Naive thymus-derived CD4-positive, alpha-beta T cell (primary cell): ENCODE results near the gene FEN1. TPM values are rescaled to one million over a fixed set of nuclear protein-coding genes. Genes with fewer than 3 reads are reported as not detected.
A peak's percentile ranks its signal among the peaks of the same experiment; 100 is the strongest.

ENCODE experiments used
- ATAC-seq: fragments of 150-1000 bp; cut with Tn5 transposase; 2 replicates; pipeline ENCODE4 v1.10.0; 2021; ENCODE audit warnings: mild to moderate bottlenecking, moderate library complexity
- CTCF ChIA-PET: fragments of 350-600 bp; sonication (Branson Sonifier 250); formaldehyde crosslinking; loops from one replicate; lab custom pipeline; 2021; ENCODE audit warnings: antibody characterized with exemption; lab: Charles Lee
- POLR2A ChIA-PET: fragments of 350-600 bp; sonication (Branson Sonifier 250); formaldehyde crosslinking; loops from one replicate; lab custom pipeline; 2021; ENCODE audit warnings: antibody characterized with exemption, inconsistent platforms; lab: Charles Lee
- DNase-seq, 9 donors: peaks; one replicate each; pipeline versions ENCODE4 v3.0.0 to v3.0.0-alpha.2; 2020 to 2022; ENCODE audit warnings: mixed read lengths in 1 of 9
- H3K27ac ChIP-seq: one replicate; pipeline ENCODE4 v1.7.0; 2013; ENCODE audit warnings: mild to moderate bottlenecking, low read depth, low read length, moderate library complexity
- H3K27me3 ChIP-seq, 2 donors: one replicate each; pipeline ENCODE4 v1.7.0; 2013; ENCODE audit warnings: low read length in 2 of 2, mild to moderate bottlenecking in 2 of 2, moderate library complexity in 2 of 2; ENCODE audit not compliant: control insufficient read depth in 2 of 2, insufficient read depth in 2 of 2
- H3K36me3 ChIP-seq, 3 experiments: 1 replicate in 2 of 3; 2 replicates in 1 of 3; pipeline ENCODE4 v1.7.0; 2013; ENCODE audit warnings: low read length in 3 of 3, mild to moderate bottlenecking in 3 of 3, moderate library complexity in 1 of 3; ENCODE audit not compliant: insufficient read depth in 3 of 3, control insufficient read depth in 2 of 3
- H3K4me1 ChIP-seq, 2 donors: one replicate each; pipeline ENCODE4 v1.7.0; 2013; ENCODE audit warnings: low read length in 2 of 2, mild to moderate bottlenecking in 2 of 2, moderate library complexity in 1 of 2; ENCODE audit not compliant: control insufficient read depth in 2 of 2, insufficient read depth in 2 of 2
- H3K4me3 ChIP-seq: 2 replicates; pipeline ENCODE4 v1.7.0; 2013; ENCODE audit warnings: mild to moderate bottlenecking, low read length
- H3K9me3 ChIP-seq, 3 experiments: 1 replicate in 2 of 3; 2 replicates in 1 of 3; pipeline ENCODE4 v1.7.0; 2013; ENCODE audit warnings: low read length in 3 of 3; ENCODE audit not compliant: control insufficient read depth in 2 of 3
- H3K27ac Mint-ChIP-seq, 9 donors: one replicate each; pipeline ENCODE4 v1.8.0; 2020 to 2022; ENCODE audit warnings: mixed read lengths in 9 of 9, mild to moderate bottlenecking in 8 of 9, moderate library complexity in 5 of 9, inconsistent platforms in 2 of 9
- H3K27me3 Mint-ChIP-seq, 5 donors: one replicate each; pipeline ENCODE4 v1.8.0; 2021 to 2022; ENCODE audit warnings: mixed read lengths in 5 of 5, mild to moderate bottlenecking in 1 of 5
- H3K36me3 Mint-ChIP-seq, 5 donors: one replicate each; pipeline ENCODE4 v1.8.0; 2020 to 2022; ENCODE audit warnings: mixed read lengths in 5 of 5, mild to moderate bottlenecking in 3 of 5, inconsistent platforms in 1 of 5
- H3K4me1 Mint-ChIP-seq, 7 donors: one replicate each; pipeline ENCODE4 v1.8.0; 2020 to 2022; ENCODE audit warnings: mixed read lengths in 7 of 7, mild to moderate bottlenecking in 3 of 7, inconsistent platforms in 1 of 7
- H3K4me3 Mint-ChIP-seq, 10 donors: one replicate each; pipeline ENCODE4 v1.8.0; 2020 to 2022; ENCODE audit warnings: mild to moderate bottlenecking in 10 of 10, mixed read lengths in 10 of 10, moderate library complexity in 6 of 10, inconsistent platforms in 2 of 10
- H3K9me3 Mint-ChIP-seq, 11 donors: one replicate each; pipeline ENCODE4 v1.8.0; 2020 to 2022; ENCODE audit warnings: mixed read lengths in 11 of 11, mild to moderate bottlenecking in 4 of 11, inconsistent platforms in 1 of 11, moderate library complexity in 1 of 11
- intact Hi-C, 2 donors: fragments of 100-400 bp; cut with micrococcal nuclease; formaldehyde crosslinking; loops; one replicate each; pipeline ENCODE4 v1.15.1; 2023
- polyA plus RNA-seq, 2 donors: library from polyadenylated mRNA; unstranded; fragments of 300-500 nt; fragmentation: Illumina TruSeq; gene quantifications; one replicate each; pipeline ENCODE4 v1.2.3, GENCODE V29; 2021
- total RNA-seq, 6 experiments: library from RNA in 5 of 6; stranded (reverse) in 5 of 6; gene quantifications; 1 replicate in 5 of 6; 2 replicates in 1 of 6; pipeline ENCODE4 v1.2.3 and lab custom pipeline; 2021 to 2026

The FEN1 gene
- total and polyA plus RNA-seq, 7 experiments from 2014 or later: 7.6 to 101 (median 10.3) TPM

DNA sequence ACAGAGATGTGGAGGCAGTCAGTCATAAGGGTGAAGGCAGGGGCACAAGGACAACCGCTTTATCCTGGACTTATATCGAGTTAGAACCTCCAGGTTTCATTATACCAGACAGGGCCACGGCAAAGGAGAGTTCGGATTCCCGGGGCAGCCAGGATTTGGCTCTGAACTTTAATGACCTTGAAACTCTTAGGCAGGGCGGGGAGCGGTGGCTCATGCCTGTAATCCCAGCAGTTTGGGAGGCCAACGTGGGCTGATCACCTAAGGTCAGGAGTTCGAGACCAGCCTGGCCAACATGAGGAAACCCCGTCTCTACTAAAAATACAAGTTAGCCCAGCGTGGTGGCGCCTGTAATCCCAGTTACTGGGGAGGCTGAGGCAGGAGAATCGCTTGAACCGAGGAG is 41.3 kb upstream of the FEN1 start:
- Histone ChIP-seq H3K4me3 (no peak overlapping the region), H3K4me1 (no peaks in the 10 kb centered on the region), H3K27me3 (peaks cover 0 to 6% of the 10 kb centered on the region in 2 donors), H3K27ac (no peak overlapping the region), H3K9me3 (no peaks in the 10 kb centered on the region), H3K36me3 (no peaks in the 10 kb centered on the region)
- Mint-ChIP-seq H3K4me1 (peaks cover 6 to 18% (median 10%) of the 10 kb centered on the region in 7 donors), H3K9me3 (peaks cover 0 to 1% (median 0%) of the 10 kb centered on the region in 11 donors), H3K4me3 (peak overlapping the region in 9 of 10 donors; percentile 7 to 80 (median 68)), H3K27me3 (peaks cover 18 to 35% (median 27%) of the 10 kb centered on the region in 5 donors), H3K27ac (no peak overlapping the region), H3K36me3 (peaks cover 0 to 3% (median 0%) of the 10 kb centered on the region in 5 donors)
- ChIA-PET POLR2A (interaction anchor here (0.5 kb wide), 1 partner anchor 121 kb away, joined by 3 read pairs; no protein-coding TSS in a partner anchor), CTCF (interaction anchor here (0.7 kb wide), 1 partner anchor 27 kb away, joined by 3 read pairs; no protein-coding TSS in a partner anchor)
- ATAC-seq: no peak
- intact Hi-C loops: no loop called here
- DNase-seq: no peak

GRCh38 chr11:61752117-61752924 is 40.4 kb upstream of the FEN1 start, which contains the start of gene MYRF:
Gene MYRF, plus strand, starts transcription at chr11:61752636. Its CDS starts 109 bp downstream, at chr11:61752745.
- intact Hi-C loops: loop anchor here (2.0 kb wide), 2 partner anchors 24 to 356 kb away; no protein-coding TSS in a partner anchor
- Histone ChIP-seq H3K27me3 (peaks cover 0 to 6% of the 10 kb centered on the region in 2 donors), H3K9me3 (no peaks in the 10 kb centered on the region), H3K4me3 (no peak within 1 kb of the TSS), H3K36me3 (no peaks in the 10 kb centered on the region), H3K27ac (no peak within 1 kb of the TSS), H3K4me1 (no peaks in the 10 kb centered on the region)
- ChIA-PET POLR2A (no interaction called here), CTCF (no interaction called here)
- Mint-ChIP-seq H3K27me3 (peaks cover 18 to 35% (median 27%) of the 10 kb centered on the region in 5 donors), H3K4me3 (peak within 1 kb of the TSS; percentile 68 to 89 (median 76)), H3K4me1 (peaks cover 6 to 18% (median 11%) of the 10 kb centered on the region in 7 donors), H3K27ac (peak within 1 kb of the TSS in 1 of 9 donors; percentile 38), H3K9me3 (peaks cover 0 to 1% (median 0%) of the 10 kb centered on the region in 11 donors), H3K36me3 (peaks cover 0 to 3% (median 0%) of the 10 kb centered on the region in 5 donors)
- peak; percentile 91 for ATAC-seq
- DNase-seq: peak in 8 of 9 donors; percentile 28 to 79 (median 44)

GRCh38 chr11:61752925-61753521 is 39.7 kb upstream of the FEN1 start:
- Histone ChIP-seq H3K36me3 (no peaks in the 10 kb centered on the region), H3K27ac (no peak overlapping the region), H3K4me3 (no peak overlapping the region), H3K27me3 (peaks cover 0 to 6% of the 10 kb centered on the region in 2 donors), H3K9me3 (no peaks in the 10 kb centered on the region), H3K4me1 (no peaks in the 10 kb centered on the region)
- peak overlapping the region in 1 of 9 donors; percentile 38 for H3K27ac Mint-ChIP-seq
- CTCF ChIA-PET: interaction anchor here (1.3 kb wide), 1 partner anchor 272 kb away, joined by 3 read pairs; no protein-coding TSS in a partner anchor
- ATAC-seq: no peak
- H3K36me3 Mint-ChIP-seq: peaks cover 0 to 3% (median 0%) of the 10 kb centered on the region in 5 donors
- peaks cover 18 to 35% (median 27%) of the 10 kb centered on the region in 5 donors for H3K27me3 Mint-ChIP-seq
- H3K4me3 Mint-ChIP-seq: peak overlapping the region; percentile 38 to 81 (median 74)
- DNase-seq: no peak
- H3K9me3 Mint-ChIP-seq: peaks cover 0 to 1% (median 0%) of the 10 kb centered on the region in 11 donors
- intact Hi-C loops: loop anchor here (2.0 kb wide), 2 partner anchors 24 to 356 kb away; no protein-coding TSS in a partner anchor
- peaks cover 6 to 18% (median 11%) of the 10 kb centered on the region in 7 donors for H3K4me1 Mint-ChIP-seq
- POLR2A ChIA-PET: no interaction called here

GRCh38 chr11:61753672-61754071 is 39.0 kb upstream of the FEN1 start:
- Mint-ChIP-seq H3K9me3 (peaks cover 0 to 1% (median 0%) of the 10 kb centered on the region in 11 donors), H3K4me3 (peak overlapping the region; percentile 52 to 81 (median 74)), H3K36me3 (peaks cover 0 to 3% (median 0%) of the 10 kb centered on the region in 5 donors), H3K4me1 (peaks cover 6 to 18% (median 11%) of the 10 kb centered on the region in 7 donors), H3K27me3 (peaks cover 18 to 35% (median 24%) of the 10 kb centered on the region in 5 donors), H3K27ac (peak overlapping the region in 1 of 9 donors; percentile 38)
- Histone ChIP-seq H3K4me1 (no peaks in the 10 kb centered on the region), H3K27me3 (peaks cover 0 to 6% of the 10 kb centered on the region in 2 donors), H3K4me3 (no peak overlapping the region), H3K27ac (no peak overlapping the region), H3K9me3 (no peaks in the 10 kb centered on the region), H3K36me3 (no peaks in the 10 kb centered on the region)
- CTCF ChIA-PET: interaction anchor here (1.3 kb wide), 1 partner anchor 272 kb away, joined by 3 read pairs; no protein-coding TSS in a partner anchor
- intact Hi-C loops: loop anchor here (2.0 kb wide), 2 partner anchors 23 to 355 kb away; no protein-coding TSS in a partner anchor
- ATAC-seq (no peak), DNase-seq (no peak)
- POLR2A ChIA-PET: no interaction called here

- no peaks in the 10 kb centered on the region for H3K36me3 ChIP-seq
- H3K27ac ChIP-seq: no peak overlapping the region
- CTCF ChIA-PET: no interaction called here
- no peak for ATAC-seq
- Mint-ChIP-seq H3K36me3 (no peaks in the 10 kb centered on the region), H3K27ac (no peak overlapping the region), H3K4me3 (no peak overlapping the region), H3K27me3 (peaks cover 12 to 29% (median 15%) of the 10 kb centered on the region in 5 donors), H3K4me1 (peaks cover 6 to 18% (median 11%) of the 10 kb centered on the region in 7 donors), H3K9me3 (no peaks in the 10 kb centered on the region)
- POLR2A ChIA-PET: no interaction called here
- intact Hi-C loops: no loop called here
- DNase-seq: no peak
- H3K4me1 ChIP-seq: no peaks in the 10 kb centered on the region
- peaks cover 0 to 6% of the 10 kb centered on the region in 2 donors for H3K27me3 ChIP-seq
- no peaks in the 10 kb centered on the region for H3K9me3 ChIP-seq
- no peak overlapping the region for H3K4me3 ChIP-seq
Observed at GRCh38 chr11:61754534-61755482, 37.9 kb upstream of the FEN1 start.

DNA sequence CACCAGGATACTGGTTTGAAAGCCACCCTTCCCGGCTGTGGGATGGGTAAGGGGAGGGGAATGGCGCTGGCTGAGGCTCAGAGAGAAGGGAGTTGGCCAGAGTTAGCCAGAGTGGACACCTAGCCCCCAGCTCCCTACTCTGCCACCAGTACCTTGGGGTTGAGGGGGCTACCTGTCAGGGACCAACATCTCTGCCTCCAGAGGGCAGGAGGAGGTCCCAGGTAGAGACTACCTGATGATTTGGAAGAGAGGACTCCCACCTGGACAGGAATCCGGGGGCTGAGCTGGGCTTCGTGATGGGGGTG is 36.6 kb upstream of the FEN1 start:
- ATAC-seq (no peak), DNase-seq (no peak)
- H3K4me3 Mint-ChIP-seq: no peak overlapping the region
- no peaks in the 10 kb centered on the region for H3K9me3 Mint-ChIP-seq
- no peaks in the 10 kb centered on the region for H3K4me1 ChIP-seq
- no peaks in the 10 kb centered on the region for H3K36me3 ChIP-seq
- H3K27me3 ChIP-seq: peaks cover 0 to 6% of the 10 kb centered on the region in 2 donors
- POLR2A ChIA-PET: no interaction called here
- no peaks in the 10 kb centered on the region for H3K9me3 ChIP-seq
- CTCF ChIA-PET: no interaction called here
- no peak overlapping the region for H3K4me3 ChIP-seq
- no peak overlapping the region for H3K27ac ChIP-seq
- intact Hi-C loops: no loop called here
- H3K4me1 Mint-ChIP-seq: peaks cover 2 to 16% (median 11%) of the 10 kb centered on the region in 7 donors
- H3K27me3 Mint-ChIP-seq: peaks cover 4 to 23% (median 10%) of the 10 kb centered on the region in 5 donors
- no peaks in the 10 kb centered on the region for H3K36me3 Mint-ChIP-seq
- no peak overlapping the region for H3K27ac Mint-ChIP-seq
